Peyer's patch (tissue), 4 donors: ENCODE results near the gene KLRD1. TPM values are rescaled to one million over a fixed set of nuclear protein-coding genes. Genes with fewer than 3 reads are reported as not detected.
"Not testable (repeated sequence)": the region's sequence is repeated elsewhere in the genome, so short reads cannot be mapped to it uniquely, and the experiment has no call there.

Experiments
- DNase-seq, 3 donors: peaks; one replicate each; pipeline ENCODE4 v3.0.0-alpha.2; 2017 to 2019
- H3K27ac ChIP-seq, 4 donors: fragments of 200-600 bp; sonication (generic); one replicate each; pipeline ENCODE4 v1.5.1; 2016 to 2019
- H3K27me3 ChIP-seq, 2 donors: fragments of 200-600 bp; sonication (generic); one replicate each; pipeline ENCODE4 v1.5.1; 2019
- H3K36me3 ChIP-seq, 3 donors: fragments of 200-600 bp; sonication (generic); one replicate each; pipeline ENCODE4 v1.5.1; 2016 to 2019
- H3K4me1 ChIP-seq, 4 donors: fragments of 200-600 bp; sonication (generic); one replicate each; pipeline ENCODE4 v1.5.1; 2016 to 2019
- H3K4me3 ChIP-seq, 4 donors: fragments of 200-600 bp; sonication (generic); 1 replicate in 3 of 4; 2 replicates in 1 of 4; pipeline ENCODE4 v1.5.1; 2016 to 2019; ENCODE audit warnings: mild to moderate bottlenecking in 1 of 4
- H3K9me3 ChIP-seq, 4 donors: fragments of 200-600 bp; sonication (generic); one replicate each; pipeline ENCODE4 v1.5.1; 2016 to 2019; ENCODE audit warnings: mild to moderate bottlenecking in 1 of 4
- CTCF ChIP-seq, 6 experiments: fragments of 450-650 bp in 4 of 6; fragments of 200-600 bp in 2 of 6; sonication (generic) in 1 of 6; IDR thresholded peaks; one replicate each; pipeline ENCODE4 v1.5.1; 2017 to 2019; ENCODE audit warnings: antibody characterized with exemption in 6 of 6, mild to moderate bottlenecking in 3 of 6, moderate library complexity in 1 of 6
- POLR2A ChIP-seq, 2 donors: fragments of 450-650 bp; IDR thresholded peaks; one replicate each; pipeline ENCODE4 v1.5.1; 2017; ENCODE audit warnings: antibody characterized with exemption in 2 of 2, mild to moderate bottlenecking in 2 of 2, moderate library complexity in 2 of 2
- total RNA-seq, 4 donors: library from RNA; depleted of rRNA; stranded (reverse); fragments of >200 nt; gene quantifications; one replicate each; pipeline ENCODE4 v1.1.0, GENCODE V29; 2016

Gene KLRD1
- total RNA-seq, 4 donors from 2014 or later, result under 0.01 to 8.4 (median 5.4) TPM

GRCh38 chr12:10319388-10319787, 11.7 kb downstream of the KLRD1 start:
- Histone ChIP-seq H3K36me3 (no peaks in the 10 kb centered on the region), H3K9me3 (no peaks in the 10 kb centered on the region), H3K27me3 (no peaks in the 10 kb centered on the region), H3K4me3 (no peak overlapping the region), H3K27ac (no peak overlapping the region), H3K4me1 (no peaks in the 10 kb centered on the region)
- DNase-seq, result no peak
- no peak for TF ChIP-seq POLR2A (IDR thresholded peaks at IDR 0.05)
- no peak for TF ChIP-seq CTCF (IDR thresholded peaks at IDR 0.05)

- Histone ChIP-seq H3K36me3 (no peaks in the 10 kb centered on the region), H3K27me3 (no peaks in the 10 kb centered on the region), H3K27ac (no peak overlapping the region), H3K4me1 (no peaks in the 10 kb centered on the region), H3K9me3 (no peaks in the 10 kb centered on the region), H3K4me3 (no peak overlapping the region)
- TF ChIP-seq POLR2A (IDR thresholded peaks at IDR 0.05) (no peak), CTCF (IDR thresholded peaks at IDR 0.05) (no peak)
- no peak for DNase-seq
Observed at GRCh38 chr12:10320643-10321042, 13.0 kb downstream of the KLRD1 start.

- not testable (repeated sequence) for H3K27ac ChIP-seq, DNase-seq, H3K4me1 ChIP-seq, H3K27me3 ChIP-seq, H3K9me3 ChIP-seq, H3K4me3 ChIP-seq, H3K36me3 ChIP-seq
Observed at GRCh38 chr12:10328691-10329090, 21.0 kb downstream of the KLRD1 start.

- Histone ChIP-seq H3K9me3 (no peaks in the 10 kb centered on the region), H3K27me3 (no peaks in the 10 kb centered on the region), H3K4me1 (no peaks in the 10 kb centered on the region), H3K36me3 (no peaks in the 10 kb centered on the region), H3K4me3 (no peak overlapping the region), H3K27ac (no peak overlapping the region)
- no peak for DNase-seq
- TF ChIP-seq POLR2A (IDR thresholded peaks at IDR 0.05), result no peak
- peak in 4 of 6 experiments; percentile 56 to 84 (median 81) for TF ChIP-seq CTCF (IDR thresholded peaks at IDR 0.05)
Observed at GRCh38 chr12:10331642-10332239, 24.1 kb downstream of the KLRD1 start.

GRCh38 chr12:10336196-10336595, 28.5 kb downstream of the KLRD1 start:
- not testable (repeated sequence) for H3K27ac ChIP-seq, H3K9me3 ChIP-seq, H3K27me3 ChIP-seq, H3K4me1 ChIP-seq, H3K36me3 ChIP-seq, H3K4me3 ChIP-seq, DNase-seq

GRCh38 chr12:10338470-10338869, 30.8 kb downstream of the KLRD1 start:
- not testable (repeated sequence) for H3K4me1 ChIP-seq, H3K9me3 ChIP-seq, H3K36me3 ChIP-seq, H3K4me3 ChIP-seq, DNase-seq, H3K27ac ChIP-seq, H3K27me3 ChIP-seq

- TF ChIP-seq CTCF (IDR thresholded peaks at IDR 0.05) (no peak), POLR2A (IDR thresholded peaks at IDR 0.05) (no peak)
- Histone ChIP-seq H3K36me3 (no peaks in the 10 kb centered on the region), H3K9me3 (no peaks in the 10 kb centered on the region), H3K27me3 (no peaks in the 10 kb centered on the region), H3K27ac (no peak overlapping the region), H3K4me1 (no peaks in the 10 kb centered on the region), H3K4me3 (no peak overlapping the region)
- DNase-seq, result no peak
Observed at GRCh38 chr12:10339053-10339840, 31.6 kb downstream of the KLRD1 start.

GRCh38 chr12:10340946-10341345, 33.3 kb downstream of the KLRD1 start:
- not testable (repeated sequence) for H3K4me3 ChIP-seq, H3K27ac ChIP-seq, H3K9me3 ChIP-seq, H3K27me3 ChIP-seq, H3K36me3 ChIP-seq, DNase-seq, H3K4me1 ChIP-seq
